Inflammatory macrophage treated with lipopolysaccharide for 4 hours (primary cell): ENCODE data around the gene RBM38.
A peak's percentile ranks its signal among the peaks of the same experiment; 100 is the strongest.

ENCODE experiments used
- DNase-seq: peaks from one replicate; pipeline ENCODE4 v3.0.0-alpha.2; 2020

The RBM38 gene

GRCh38 chr20:57439993-57440392 is 48.8 kb downstream of the RBM38 start:
- DNase-seq, result no peak

DNA sequence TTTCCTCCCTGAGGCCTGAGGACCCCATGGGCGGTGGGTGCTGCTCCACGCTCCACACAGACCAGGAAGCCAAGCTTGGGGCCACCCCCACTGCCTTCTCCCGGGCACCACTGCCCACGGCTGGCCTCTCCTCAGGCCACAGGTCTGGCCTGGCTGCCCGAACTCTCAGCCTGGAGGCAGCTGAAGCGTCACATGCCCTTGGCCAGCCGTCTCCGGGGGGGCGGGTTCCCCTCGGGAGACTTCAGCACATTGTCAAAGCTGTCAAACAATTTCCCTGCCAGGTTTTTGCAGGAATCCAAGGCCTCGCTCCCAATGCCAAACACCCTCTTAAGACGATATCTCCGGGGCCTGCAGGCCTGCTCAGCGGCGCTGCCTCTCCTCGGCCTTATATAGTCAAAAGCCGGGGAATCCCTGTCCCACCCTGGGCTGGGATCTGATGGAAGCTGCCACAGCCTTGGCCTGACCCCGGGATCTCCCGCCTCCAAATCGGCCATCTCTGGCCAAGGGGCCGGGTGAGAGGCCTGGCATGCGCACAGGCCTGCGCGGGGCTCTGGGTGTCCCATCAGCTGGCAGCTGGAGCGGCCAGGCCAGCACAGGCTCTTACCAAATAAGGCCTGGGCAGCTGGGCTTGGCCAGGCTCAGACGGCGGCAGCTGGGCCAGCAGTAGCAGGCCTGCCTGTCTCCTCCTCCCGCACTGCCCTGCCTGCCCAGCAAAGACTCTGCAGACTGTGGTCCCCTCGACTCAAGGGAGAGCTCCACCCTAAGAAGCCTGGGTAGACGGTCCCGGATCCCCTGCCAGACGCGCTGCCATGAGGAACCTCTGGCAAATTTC is 49.7 kb downstream of the RBM38 start:
- no peak for DNase-seq

DNA sequence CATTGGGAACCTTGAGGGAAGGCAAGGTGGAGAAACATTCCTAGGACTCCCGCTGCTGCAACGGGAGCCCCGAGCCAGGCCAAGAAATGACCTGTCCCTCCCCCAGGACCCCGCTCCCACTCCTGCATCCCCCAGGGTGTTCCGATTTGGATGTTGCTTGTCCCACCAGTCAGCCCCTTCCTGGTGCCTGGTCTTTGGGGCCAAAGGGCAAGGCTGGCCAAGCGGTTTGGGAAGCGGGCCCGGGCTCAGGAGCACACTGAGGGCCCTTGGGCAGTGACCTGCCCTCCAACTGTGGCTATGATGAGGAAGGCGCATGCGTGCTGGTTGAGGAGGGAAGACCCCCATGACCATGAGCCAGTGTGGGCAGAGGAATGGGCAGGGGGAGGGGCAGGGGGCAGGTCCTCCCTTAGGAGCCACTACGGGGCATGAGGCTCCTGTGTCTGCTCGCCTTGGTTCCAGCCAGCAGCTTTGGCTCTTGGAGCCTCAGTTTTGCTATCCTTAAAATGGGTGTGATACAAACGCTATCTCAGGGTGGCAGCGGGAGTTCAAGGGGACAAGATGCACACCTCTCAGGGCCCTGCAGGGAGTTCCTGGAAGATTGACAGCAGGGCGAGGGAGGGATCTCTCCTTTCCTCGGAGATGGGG is 50.4 kb downstream of the RBM38 start:
- DNase-seq, result no peak

DNA sequence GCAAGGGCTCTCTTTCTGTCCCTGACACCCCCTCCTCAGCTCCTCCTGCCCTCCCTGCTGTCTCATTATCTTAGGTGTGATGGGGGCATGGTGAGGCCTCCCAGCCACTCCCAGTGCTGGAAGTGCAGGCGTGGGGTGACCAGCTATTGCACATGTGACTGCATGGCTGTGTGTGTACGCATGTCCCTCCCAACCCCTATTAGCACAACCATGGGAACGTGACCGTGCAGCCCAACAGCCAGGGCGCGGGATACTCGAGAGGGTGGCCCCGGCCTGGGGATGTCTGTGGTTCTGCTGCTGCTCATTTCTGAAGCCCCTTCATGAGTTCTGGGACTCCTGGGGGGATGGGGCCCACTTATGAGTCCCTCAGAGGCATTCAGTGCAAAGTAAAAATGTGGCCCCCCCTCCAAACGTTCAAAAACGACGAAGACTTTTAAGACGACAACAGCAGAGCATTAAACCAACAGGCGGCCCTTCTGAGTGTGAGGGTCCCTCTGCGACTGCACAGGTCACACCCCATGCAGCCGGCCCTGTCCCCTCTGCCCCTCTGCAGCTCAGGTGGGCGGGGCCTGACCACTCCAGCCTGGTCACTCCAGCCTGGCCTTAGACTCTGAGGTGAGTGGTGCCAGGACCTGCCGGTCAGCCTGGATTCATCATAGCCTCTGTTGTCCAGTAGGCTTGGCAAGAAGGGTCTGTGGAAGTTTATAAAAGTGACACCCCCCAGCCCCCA is 51.1 kb downstream of the RBM38 start:
- no peak for DNase-seq

DNA sequence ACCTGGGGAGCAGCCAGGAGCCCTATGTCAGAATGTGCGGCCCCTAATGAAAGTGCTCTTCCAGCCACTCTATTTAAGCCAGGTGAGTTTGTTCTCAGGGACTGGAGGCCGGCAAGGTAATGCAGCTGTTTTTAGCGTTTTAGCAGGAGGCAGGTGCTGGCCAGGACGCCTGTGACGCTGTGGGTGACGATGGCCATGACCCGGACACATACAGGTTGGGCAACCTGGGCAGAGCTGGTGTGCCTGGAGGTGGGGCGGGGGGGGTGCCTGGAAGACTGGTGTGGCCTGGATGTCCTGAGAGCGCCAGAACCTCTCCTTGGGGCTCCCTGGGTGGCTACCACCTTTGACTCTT is 51.7 kb downstream of the RBM38 start:
- DNase-seq, result no peak

DNA sequence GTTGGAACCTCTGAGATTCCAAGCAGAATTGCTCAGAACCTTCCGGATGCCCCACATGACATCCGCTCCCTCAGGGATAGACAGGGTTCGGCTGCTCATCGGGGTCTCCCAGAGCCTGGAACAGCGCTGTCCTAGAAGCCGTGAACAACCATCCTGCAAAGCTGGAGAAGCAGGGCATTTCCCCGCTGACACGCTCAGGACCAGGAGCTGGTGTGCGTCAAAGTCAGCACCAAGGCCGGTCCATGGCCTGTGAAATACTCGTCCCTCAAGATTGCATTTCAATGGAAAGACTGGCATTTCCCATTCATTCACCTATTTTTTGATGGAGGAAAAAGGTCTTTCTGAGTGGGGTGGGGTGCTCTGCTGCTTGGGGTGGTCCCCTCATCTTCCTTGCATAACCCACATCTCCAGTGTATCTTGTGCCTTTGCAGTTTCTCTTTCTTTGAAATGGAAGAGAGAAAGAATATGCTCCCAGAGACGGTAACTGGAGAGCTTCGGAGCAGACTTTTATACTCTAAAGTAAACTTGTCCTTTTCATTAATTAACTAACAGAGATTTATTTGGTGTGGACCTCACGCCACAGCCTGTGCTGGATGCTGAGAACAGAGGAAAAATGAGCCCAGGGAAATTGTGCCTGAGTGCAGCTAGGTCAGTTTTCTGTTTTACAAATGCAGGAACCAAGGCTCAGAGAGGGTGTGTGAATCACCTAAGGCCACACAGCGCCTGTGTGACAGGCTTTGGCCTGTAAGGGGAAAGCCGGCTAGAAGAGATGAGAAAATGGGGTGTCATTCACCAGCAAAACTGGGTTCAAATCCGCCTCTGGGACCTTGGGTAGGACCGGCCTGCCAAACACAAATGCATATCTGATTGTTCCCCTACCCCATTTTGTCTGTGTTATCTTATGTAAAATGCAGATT is 52.4 kb downstream of the RBM38 start:
- no peak for DNase-seq

GRCh38 chr20:57444394-57445048 is 53.3 kb downstream of the RBM38 start:
- DNase-seq, result no peak

DNA sequence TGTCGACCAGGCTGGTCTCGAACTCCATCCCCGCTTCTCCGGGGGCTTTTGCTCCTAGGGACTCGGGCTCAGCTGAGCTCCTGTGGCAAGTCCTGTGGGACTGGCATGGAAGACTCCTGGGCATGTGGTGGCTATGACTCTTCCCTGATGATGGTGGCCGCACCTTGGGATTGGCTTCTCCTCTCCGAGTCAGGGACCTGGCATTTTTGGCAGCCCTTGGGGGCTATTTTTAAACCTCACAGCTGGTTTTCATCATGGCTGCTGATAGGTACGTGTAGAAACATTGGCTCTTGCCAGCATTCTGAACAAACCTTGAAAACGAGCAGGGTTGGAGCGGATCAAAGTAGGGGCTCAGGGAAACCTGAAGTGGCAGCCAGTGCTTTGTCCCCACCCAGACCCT is 54.1 kb downstream of the RBM38 start:
- no peak for DNase-seq

- DNase-seq, result no peak
These were observed 54.6 kb downstream of the RBM38 start for GRCh38 chr20:57445774-57446173.

- no peak for DNase-seq
These were observed 57.7 kb downstream of the RBM38 start for GRCh38 chr20:57448764-57449354.

GRCh38 chr20:57449398-57450354 is 58.5 kb downstream of the RBM38 start:
- DNase-seq, result no peak

DNA sequence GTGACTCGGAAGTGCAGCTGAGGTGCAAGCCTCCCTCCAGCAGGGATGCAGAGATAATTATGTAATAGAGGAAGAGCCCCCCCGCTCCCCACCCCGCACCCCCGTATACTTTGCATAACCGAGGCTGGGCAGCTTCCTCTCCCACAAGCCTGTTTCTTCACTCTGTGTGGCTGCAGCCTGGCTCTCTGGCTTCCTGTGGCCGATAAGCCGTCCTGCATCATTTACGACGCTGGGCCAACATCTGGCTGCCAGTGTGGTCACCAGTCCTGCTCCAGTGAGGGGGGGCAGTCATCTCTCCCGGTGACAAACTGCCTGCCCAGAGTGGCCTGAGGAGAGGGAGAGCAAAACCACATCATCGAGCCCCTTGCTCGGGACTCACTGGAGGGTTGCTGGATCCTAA is 59.2 kb downstream of the RBM38 start:
- peak; percentile 87 for DNase-seq

- DNase-seq, result no peak
These were observed 59.7 kb downstream of the RBM38 start for GRCh38 chr20:57450931-57451330.

DNA sequence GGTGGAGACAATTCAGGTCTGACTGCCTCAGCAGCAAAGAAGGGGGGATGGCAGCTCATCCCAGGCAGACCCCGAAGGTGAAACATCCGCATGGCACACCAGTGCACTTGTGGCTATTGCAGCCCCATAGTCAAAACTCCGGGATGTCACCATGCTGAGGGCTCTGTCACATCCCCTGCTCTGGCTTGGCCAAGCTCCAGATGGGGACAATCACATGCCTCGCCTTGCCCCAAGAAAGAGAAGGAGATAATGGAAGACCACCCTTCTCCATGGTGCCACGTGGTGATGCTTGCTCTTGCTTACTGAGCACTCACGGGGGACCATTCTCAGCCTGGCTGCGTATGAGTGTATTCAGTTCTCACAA is 60.2 kb downstream of the RBM38 start:
- peak; percentile 37 for DNase-seq

GRCh38 chr20:57451795-57452661 is 60.8 kb downstream of the RBM38 start:
- peak; percentile 73 for DNase-seq

GRCh38 chr20:57455386-57455785 is 64.2 kb downstream of the RBM38 start:
- DNase-seq, result no peak

DNA sequence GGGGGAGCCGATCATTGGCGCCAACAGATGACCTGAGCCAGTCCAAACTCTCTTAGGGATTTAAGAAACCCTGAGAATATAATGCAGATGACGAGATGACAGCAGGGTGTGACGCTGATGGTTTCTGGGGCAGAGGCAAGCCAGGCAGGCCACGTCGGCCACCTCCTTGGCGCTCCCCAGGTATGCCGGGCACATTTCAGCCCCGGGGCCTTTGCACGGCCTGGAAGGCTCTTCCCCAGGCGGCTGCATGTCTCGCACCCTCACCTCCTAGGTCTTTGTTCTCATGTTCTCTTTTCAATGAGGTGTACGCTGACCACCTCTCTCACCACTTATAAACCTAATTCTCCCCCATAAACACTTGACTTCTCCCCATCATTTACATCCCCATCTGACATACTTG is 64.9 kb downstream of the RBM38 start:
- no peak for DNase-seq

DNA sequence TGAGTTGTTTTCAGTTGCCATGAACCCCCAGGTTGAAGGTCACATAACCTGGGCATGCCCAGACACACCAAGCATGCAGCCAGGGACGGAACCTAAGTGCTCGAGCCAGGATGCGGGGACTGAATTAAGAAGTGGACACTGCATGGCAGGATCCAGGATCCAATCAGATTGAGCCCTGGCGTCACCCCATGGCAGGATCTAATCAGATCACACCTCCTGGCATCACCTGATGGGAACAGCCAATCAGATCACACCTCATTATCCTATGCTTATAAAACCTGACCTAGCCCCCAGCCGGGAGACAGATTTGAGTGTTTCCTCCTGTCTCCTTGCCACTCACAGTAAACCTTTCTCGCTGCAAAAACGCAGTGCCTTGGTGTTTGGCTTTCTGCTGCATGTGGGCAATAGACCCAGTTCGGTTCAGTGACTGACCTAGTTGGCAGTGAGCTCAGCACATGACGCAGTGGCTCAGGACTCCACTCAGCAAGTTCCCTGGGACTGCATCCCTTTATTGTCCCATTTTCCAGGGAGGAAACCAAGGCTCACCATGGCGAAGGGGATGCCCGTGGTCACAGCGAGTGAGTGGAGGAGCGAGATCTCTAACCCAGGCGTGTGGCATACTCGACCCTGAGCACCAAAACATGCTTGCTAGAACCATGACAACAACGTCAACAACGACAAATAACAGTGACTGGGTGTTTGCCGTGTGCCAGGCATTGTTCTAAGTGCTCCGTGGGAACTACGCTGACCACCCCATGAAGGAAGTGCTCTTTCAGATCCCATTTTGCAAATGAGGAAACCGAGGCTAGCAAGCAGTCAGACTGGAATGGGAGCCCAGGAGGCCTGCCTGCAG is 66.3 kb downstream of the RBM38 start:
- DNase-seq, result no peak
